Bronchial epithelial cell (primary cell): Measurements from ENCODE around the gene C11orf42. TPM values are rescaled to one million over a fixed set of nuclear protein-coding genes. Genes with fewer than 3 reads are reported as not detected.

Source experiments
- DNase-seq: peaks from one replicate; pipeline ENCODE4 v3.0.0-alpha.2; 2010; ENCODE audit warnings: low read depth
- FAIRE-seq: peaks from 2 replicates; lab custom pipeline; 2011; peaks lifted over from hg19 to GRCh38; lab: Jason Lieb, UNC
- H3K27me3 ChIP-seq: 2 replicates; pipeline ENCODE4 v1.5.1; 2011; ENCODE audit warnings: low read length; ENCODE audit not compliant: control insufficient read depth, insufficient read depth
- H3K36me3 ChIP-seq: 2 replicates; pipeline ENCODE4 v1.5.1; 2011; ENCODE audit warnings: low read length; ENCODE audit not compliant: control insufficient read depth, insufficient read depth
- H3K4me3 ChIP-seq: 2 replicates; pipeline ENCODE4 v1.5.1; 2011; ENCODE audit warnings: mild to moderate bottlenecking, low read depth, low read length, control low read depth
- CTCF ChIP-seq: IDR thresholded peaks from 2 replicates; pipeline ENCODE4 v1.5.1; 2011; ENCODE audit warnings: mild to moderate bottlenecking, moderate library complexity, low read length, control low read depth, inconsistent platforms; ENCODE audit not compliant: insufficient read depth, severe bottlenecking
- total RNA-seq: library from RNA; depleted of rRNA; stranded (reverse); fragments of >200 nt; gene quantifications from 2 replicates; pipeline ENCODE4 v1.2.1, GENCODE V29; 2014

C11orf42 gene
- total RNA-seq, 1 donor from 2014 or later = not detected

DNA sequence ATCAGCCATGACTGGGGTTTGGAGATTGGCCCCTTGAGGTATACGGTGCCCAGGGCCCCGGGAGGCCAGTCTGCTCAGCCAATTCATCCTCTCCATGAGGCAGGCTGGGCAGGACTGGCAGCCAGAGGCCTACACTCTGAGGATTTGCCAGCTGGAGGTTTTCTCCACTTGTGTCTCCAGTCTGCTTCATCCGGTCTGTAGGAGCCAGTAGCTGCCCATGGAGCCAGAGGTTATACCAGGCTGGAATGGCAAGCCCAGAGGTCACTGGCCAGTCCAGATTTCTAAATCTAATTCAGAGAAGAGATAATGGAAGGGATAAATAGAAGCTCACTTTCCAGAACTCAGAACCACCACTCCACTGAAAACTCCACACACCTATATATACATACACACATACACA lies 19.1 kb downstream of the C11orf42 start:
- FAIRE-seq (no peak), DNase-seq (no peak)
- TF ChIP-seq CTCF = no peak

GRCh38 chr11:6225024-6225423 lies 19.7 kb downstream of the C11orf42 start:
- Histone ChIP-seq H3K27me3 (no peaks in the 10 kb centered on the region), H3K36me3 (peaks cover 19% of the 10 kb centered on the region), H3K4me3 (no peak overlapping the region)
- FAIRE-seq (no peak), DNase-seq (no peak)
- no peak for TF ChIP-seq CTCF

More for the DNA sequence above, 19.1 kb downstream of the C11orf42 start:
- Histone ChIP-seq H3K27me3 (no peaks in the 10 kb centered on the region), H3K36me3 (peaks cover 17% of the 10 kb centered on the region), H3K4me3 (no peak overlapping the region)

DNA sequence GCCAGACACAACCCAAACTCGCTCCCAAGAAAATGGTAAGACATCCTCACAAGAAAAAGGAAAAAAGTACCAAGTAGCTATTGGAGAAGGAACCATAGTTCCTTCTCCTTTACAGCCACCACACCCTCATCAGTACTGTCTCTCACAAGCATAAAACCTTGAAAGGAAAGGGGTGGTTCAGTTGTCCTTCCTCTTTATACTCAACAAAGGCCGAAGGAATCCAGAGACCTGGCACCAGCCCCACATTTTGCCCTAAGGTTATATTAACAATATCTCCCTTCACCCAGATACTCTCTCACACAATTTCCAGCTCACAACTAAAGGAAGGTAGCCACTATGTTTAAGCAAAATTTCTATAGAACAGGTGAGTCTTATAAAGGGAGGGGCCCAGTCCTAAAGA lies 20.5 kb downstream of the C11orf42 start:
- Histone ChIP-seq H3K27me3 (no peaks in the 10 kb centered on the region), H3K36me3 (peaks cover 19% of the 10 kb centered on the region), H3K4me3 (no peak overlapping the region)
- FAIRE-seq (no peak), DNase-seq (no peak)
- TF ChIP-seq CTCF = no peak

GRCh38 chr11:6228520-6228919 lies 23.2 kb downstream of the C11orf42 start:
- H3K36me3 ChIP-seq = peaks cover 11% of the 10 kb centered on the region
- no peak overlapping the region for H3K4me3 ChIP-seq
- H3K27me3 ChIP-seq = no peaks in the 10 kb centered on the region
- no peak for DNase-seq
- no peak for FAIRE-seq
- no peak for TF ChIP-seq CTCF

DNA sequence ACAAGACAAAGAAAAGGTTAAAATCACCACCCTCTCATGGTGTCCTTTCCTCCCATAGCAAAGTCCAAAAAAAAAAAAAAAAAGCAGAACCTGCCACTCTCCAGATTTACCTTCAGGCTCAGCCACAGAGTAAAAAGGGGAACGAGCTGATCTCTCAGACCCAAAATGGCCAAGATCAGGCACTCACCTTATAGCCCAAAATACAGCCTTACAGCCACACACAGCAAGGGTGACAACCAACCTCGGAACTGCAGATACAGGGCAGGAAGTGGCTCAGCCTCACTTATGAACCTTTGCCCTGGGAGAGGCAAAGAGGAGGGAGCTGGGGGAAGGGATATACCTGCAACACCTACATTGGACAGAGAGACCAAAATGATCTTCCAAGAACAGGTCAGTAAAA lies 24.6 kb downstream of the C11orf42 start:
- H3K27me3 ChIP-seq = no peaks in the 10 kb centered on the region
- DNase-seq (no peak), FAIRE-seq (no peak)
- no peak overlapping the region for H3K4me3 ChIP-seq
- peaks cover 1% of the 10 kb centered on the region for H3K36me3 ChIP-seq
- TF ChIP-seq CTCF = no peak

GRCh38 chr11:6232899-6233298 lies 27.5 kb downstream of the C11orf42 start:
- FAIRE-seq (no peak), DNase-seq (no peak)
- no peak overlapping the region for H3K4me3 ChIP-seq
- no peaks in the 10 kb centered on the region for H3K27me3 ChIP-seq
- no peak for TF ChIP-seq CTCF
- H3K36me3 ChIP-seq = peaks cover 1% of the 10 kb centered on the region
